Suprapubic skin (tissue), 4 donors: ENCODE data around the gene FAM83E. TPM values are rescaled to one million over a fixed set of nuclear protein-coding genes. Genes with fewer than 3 reads are reported as not detected.
"Not testable (repeated sequence)": the region's sequence is repeated elsewhere in the genome, so short reads cannot be mapped to it uniquely, and the experiment has no call there.

Source experiments
- DNase-seq, 2 donors: peaks; one replicate each; pipeline ENCODE4 v3.0.0-alpha.2; 2019; ENCODE audit warnings: low spot score in 2 of 2
- H3K27ac ChIP-seq: fragments of 200-600 bp; sonication (generic); one replicate; pipeline ENCODE4 v1.5.1; 2019
- H3K27me3 ChIP-seq: fragments of 200-600 bp; sonication (generic); one replicate; pipeline ENCODE4 v1.5.1; 2019
- H3K36me3 ChIP-seq: fragments of 200-600 bp; sonication (generic); one replicate; pipeline ENCODE4 v1.5.1; 2019
- H3K4me1 ChIP-seq: fragments of 200-600 bp; sonication (generic); one replicate; pipeline ENCODE4 v1.5.1; 2019
- H3K4me3 ChIP-seq: fragments of 200-600 bp; sonication (generic); one replicate; pipeline ENCODE4 v1.5.1; 2019; ENCODE audit warnings: mild to moderate bottlenecking
- H3K9me3 ChIP-seq: fragments of 200-600 bp; sonication (generic); one replicate; pipeline ENCODE4 v1.5.1; 2019
- CTCF ChIP-seq, 2 donors: fragments of 200-600 bp in 1 of 2; fragments of 450-650 bp in 1 of 2; sonication (generic) in 1 of 2; IDR thresholded peaks; one replicate each; pipeline ENCODE4 v1.5.1; 2016 to 2019; ENCODE audit warnings: antibody characterized with exemption in 2 of 2, mild to moderate bottlenecking in 1 of 2, moderate library complexity in 1 of 2
- EP300 ChIP-seq: sonication (generic); formaldehyde crosslinking; IDR thresholded peaks from one replicate; pipeline ENCODE4 v1.6.1; 2017; ENCODE audit warnings: antibody characterized with exemption
- POLR2A ChIP-seq, 2 donors: fragments of 450-650 bp; IDR thresholded peaks; one replicate each; pipeline ENCODE4 v1.6.1; 2017; ENCODE audit warnings: antibody characterized with exemption in 2 of 2, mild to moderate bottlenecking in 2 of 2, moderate library complexity in 2 of 2
- POLR2AphosphoS5 ChIP-seq, 3 donors: sonication (generic); formaldehyde crosslinking; IDR thresholded peaks; one replicate each; pipeline ENCODE4 v1.6.1; 2017; ENCODE audit warnings: antibody characterized with exemption in 3 of 3
- WGBS: methylation state at CpG from one replicate; pipeline ENCODE4 v1.1.5; 2018; 5-methylcytosine and 5-hydroxymethylcytosine counted together
- total RNA-seq, 4 donors: library from RNA; depleted of rRNA; stranded (reverse); fragments of >200 nt; gene quantifications; one replicate each; pipeline ENCODE4 v1.1.0, GENCODE V29; 2016

FAM83E gene
- total RNA-seq, 4 donors from 2014 or later: 0.87 to 5.1 (median 1.1) TPM

- Histone ChIP-seq H3K4me3 (no peak overlapping the region), H3K9me3 (no peaks in the 10 kb centered on the region), H3K36me3 (peaks cover 11% of the 10 kb centered on the region), H3K27me3 (no peaks in the 10 kb centered on the region), H3K4me1 (peaks cover 70% of the 10 kb centered on the region), H3K27ac (peak overlapping the region; percentile 94)
- TF ChIP-seq CTCF (IDR thresholded peaks at IDR 0.05) (no peak), POLR2A (IDR thresholded peaks at IDR 0.05) (no peak), POLR2AphosphoS5 (IDR thresholded peaks at IDR 0.05) (no peak), EP300 (no peak)
- DNase-seq: no peak
These were observed 17.8 kb upstream of the FAM83E start for GRCh38 chr19:48632692-48633147.

GRCh38 chr19:48632286-48632685 lies 17.4 kb upstream of the FAM83E start:
- not testable (repeated sequence) for H3K27me3 ChIP-seq, H3K9me3 ChIP-seq
- H3K4me1 ChIP-seq: peaks cover 70% of the 10 kb centered on the region

GRCh38 chr19:48631225-48631624 lies 16.3 kb upstream of the FAM83E start:
- 47% methylated on average over 3 of the region's 3 CpGs for WGBS
- peak in 1 of 2 donors; percentile 56 for DNase-seq
- no peak for TF ChIP-seq POLR2AphosphoS5 (IDR thresholded peaks at IDR 0.05)
- Histone ChIP-seq H3K9me3 (no peaks in the 10 kb centered on the region), H3K36me3 (peaks cover 11% of the 10 kb centered on the region), H3K27ac (peak overlapping the region; percentile 46), H3K27me3 (no peaks in the 10 kb centered on the region), H3K4me3 (no peak overlapping the region), H3K4me1 (peaks cover 61% of the 10 kb centered on the region)

More at GRCh38 chr19:48632286-48632685, 17.4 kb upstream of the FAM83E start:
- not testable (repeated sequence) for H3K4me3 ChIP-seq
- peak in 1 of 2 donors; percentile 49 for DNase-seq
- WGBS: 69% methylated on average over 11 of the region's 11 CpGs
- H3K36me3 ChIP-seq: peaks cover 11% of the 10 kb centered on the region
- H3K27ac ChIP-seq: peak overlapping the region; percentile 94

GRCh38 chr19:48630296-48631063 lies 15.6 kb upstream of the FAM83E start:
- Histone ChIP-seq H3K9me3 (no peaks in the 10 kb centered on the region), H3K4me1 (peaks cover 61% of the 10 kb centered on the region), H3K27me3 (no peaks in the 10 kb centered on the region), H3K36me3 (peaks cover 17% of the 10 kb centered on the region), H3K4me3 (no peak overlapping the region), H3K27ac (peak overlapping the region; percentile 46)
- 25% methylated on average over 46 of the region's 47 CpGs for WGBS
- peak in 1 of 2 donors; percentile 75 for DNase-seq
- no peak for TF ChIP-seq CTCF (IDR thresholded peaks at IDR 0.05)
- TF ChIP-seq POLR2AphosphoS5 (IDR thresholded peaks at IDR 0.05): no peak

GRCh38 chr19:48629599-48630295 lies 14.9 kb upstream of the FAM83E start:
- 37% methylated on average over 13 of the region's 48 CpGs for WGBS
- Histone ChIP-seq H3K36me3 (peaks cover 17% of the 10 kb centered on the region), H3K4me3 (no peak overlapping the region), H3K27me3 (no peaks in the 10 kb centered on the region), H3K9me3 (no peaks in the 10 kb centered on the region), H3K4me1 (peaks cover 59% of the 10 kb centered on the region), H3K27ac (peak overlapping the region; percentile 46)
- no peak for TF ChIP-seq POLR2AphosphoS5 (IDR thresholded peaks at IDR 0.05)
- TF ChIP-seq CTCF (IDR thresholded peaks at IDR 0.05): no peak
- TF ChIP-seq EP300: no peak
- TF ChIP-seq POLR2A (IDR thresholded peaks at IDR 0.05): no peak
- DNase-seq: peak in 1 of 2 donors; percentile 77

GRCh38 chr19:48629297-48629598 lies 14.4 kb upstream of the FAM83E start:
- Histone ChIP-seq H3K36me3 (peaks cover 17% of the 10 kb centered on the region), H3K4me1 (peaks cover 59% of the 10 kb centered on the region), H3K9me3 (no peaks in the 10 kb centered on the region), H3K27ac (no peak overlapping the region), H3K27me3 (no peaks in the 10 kb centered on the region), H3K4me3 (no peak overlapping the region)
- DNase-seq: no peak
- no peak for TF ChIP-seq EP300
- no peak for TF ChIP-seq CTCF (IDR thresholded peaks at IDR 0.05)
- TF ChIP-seq POLR2A (IDR thresholded peaks at IDR 0.05): no peak
- no peak for TF ChIP-seq POLR2AphosphoS5 (IDR thresholded peaks at IDR 0.05)
- 80% methylated on average over 1 of the region's 22 CpGs for WGBS
